Posterior vena cava (tissue), 2 donors: ENCODE data around the gene ADIPOR1. TPM values are rescaled to one million over a fixed set of nuclear protein-coding genes. Genes with fewer than 3 reads are reported as not detected.

Source experiments
- DNase-seq: peaks from one replicate; pipeline ENCODE4 v3.0.0-alpha.2; 2020; ENCODE audit warnings: low spot score
- intact Hi-C, 2 donors: fragments of 100-400 bp; cut with DNase I; formaldehyde crosslinking; loops; one replicate each; pipeline versions ENCODE4 v1.14.1 to v1.14.2; 2022 to 2023
- total RNA-seq, 2 donors: library from RNA; stranded (reverse); fragmentation: NEBNext Ultra II Directional; extraction: Animal tissue kit (Norgen Biotek cat#: 25700); gene quantifications; one replicate each; pipeline ENCODE4 v1.2.1, GENCODE V29; 2021
- donor health status: DM: yes; HTN: yes; CAD: no.
- donor health status: DM: yes; HTN: yes; CAD: no.

The ADIPOR1 gene
- total RNA-seq, 2 donors from 2014 or later, result 53.4 to 62.5 TPM

DNA sequence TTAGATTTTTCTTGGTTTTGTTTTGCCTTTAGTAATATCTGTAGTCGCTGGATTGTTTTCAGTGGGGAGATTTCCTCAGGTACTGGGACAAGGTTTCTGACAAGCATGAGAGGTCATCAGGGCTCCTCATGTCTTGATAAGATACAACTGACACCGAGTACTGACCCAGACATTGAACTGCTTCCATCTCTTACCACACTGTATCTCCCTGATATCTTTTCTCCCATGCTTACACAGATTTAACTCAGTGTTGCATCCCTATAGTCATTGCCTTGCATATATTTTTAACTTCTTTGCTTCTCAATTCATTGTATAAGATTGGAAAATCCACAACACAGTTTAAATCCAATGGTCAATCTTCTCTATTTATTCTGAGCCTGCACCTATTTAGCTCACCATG lies 21.3 kb upstream of the ADIPOR1 start:
- DNase-seq, result no peak
- intact Hi-C loops, result no loop called here

GRCh38 chr1:202976633-202977032 lies 18.5 kb upstream of the ADIPOR1 start:
- DNase-seq, result no peak
- intact Hi-C loops, result no loop called here

GRCh38 chr1:202974856-202975255 lies 16.7 kb upstream of the ADIPOR1 start:
- intact Hi-C loops, result no loop called here
- DNase-seq, result no peak

DNA sequence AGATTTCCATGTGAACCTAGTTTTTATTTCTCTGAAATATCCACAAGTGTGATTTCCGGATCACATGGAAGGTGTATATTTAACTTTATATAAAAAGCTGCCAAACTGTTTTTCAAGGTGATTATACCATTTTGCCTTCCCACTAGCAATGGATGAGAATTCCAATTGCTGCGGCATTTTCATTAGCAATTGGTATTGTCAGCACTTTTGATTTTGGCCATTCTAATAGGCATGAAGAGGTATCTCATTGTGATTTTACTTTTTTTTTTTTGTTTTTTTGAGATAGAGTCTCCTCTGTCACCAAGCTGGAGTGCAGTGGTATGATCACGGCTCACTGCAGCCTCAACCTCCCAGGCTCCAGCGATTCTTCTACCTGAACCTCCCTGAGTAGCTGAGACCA lies 13.9 kb upstream of the ADIPOR1 start:
- DNase-seq, result no peak
- intact Hi-C loops, result no loop called here

GRCh38 chr1:202968895-202969295 lies 10.8 kb upstream of the ADIPOR1 start:
- DNase-seq, result no peak
- intact Hi-C loops, result loop anchor here in 1 of 2 donors (10.0 kb wide), 1 partner anchor 846 kb away; no protein-coding TSS in a partner anchor

GRCh38 chr1:202968351-202968750 lies 10.2 kb upstream of the ADIPOR1 start:
- intact Hi-C loops, result loop anchor here in 1 of 2 donors (10.0 kb wide), 1 partner anchor 846 kb away; no protein-coding TSS in a partner anchor
- DNase-seq, result no peak

DNA sequence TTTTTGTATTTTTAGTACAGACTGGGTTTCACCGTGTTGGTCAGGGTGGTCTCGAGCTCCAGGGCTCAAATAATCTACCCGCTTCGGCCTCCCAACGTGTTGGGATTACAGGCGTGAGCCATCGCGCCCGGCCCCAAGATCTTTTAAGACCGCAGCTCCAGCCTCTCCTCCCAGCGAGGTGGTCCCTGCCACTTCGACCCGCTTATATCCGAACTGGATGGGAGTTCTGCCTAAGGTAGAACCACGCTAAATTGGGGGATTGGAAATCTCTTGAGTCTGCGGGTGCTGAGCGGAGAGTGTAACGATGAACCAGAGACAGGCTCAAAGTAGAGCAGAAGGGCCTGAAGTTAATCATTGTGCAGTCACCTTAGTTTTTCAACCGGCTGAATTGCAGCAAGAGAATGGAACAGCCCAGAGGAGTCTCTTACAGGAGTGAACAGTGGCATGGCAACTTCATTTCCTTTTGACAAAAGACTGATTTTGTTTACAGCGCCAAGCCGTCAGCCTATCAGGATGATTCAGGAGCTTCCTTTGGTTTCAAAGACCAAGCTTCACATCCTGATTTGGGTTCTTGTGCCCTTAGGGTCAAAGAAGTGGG lies 9.7 kb upstream of the ADIPOR1 start:
- intact Hi-C loops, result loop anchor here in 1 of 2 donors (10.0 kb wide), 1 partner anchor 847 kb away; no protein-coding TSS in a partner anchor
- DNase-seq, result no peak

- DNase-seq, result no peak
- intact Hi-C loops, result loop anchor here in 1 of 2 donors (10.0 kb wide), 1 partner anchor 849 kb away; no protein-coding TSS in a partner anchor
These were observed 8.1 kb upstream of the ADIPOR1 start for GRCh38 chr1:202966006-202966898.

GRCh38 chr1:202965422-202965821 lies 7.3 kb upstream of the ADIPOR1 start:
- intact Hi-C loops, result loop anchor here in 1 of 2 donors (10.0 kb wide), 1 partner anchor 849 kb away; no protein-coding TSS in a partner anchor
- no peak for DNase-seq

DNA sequence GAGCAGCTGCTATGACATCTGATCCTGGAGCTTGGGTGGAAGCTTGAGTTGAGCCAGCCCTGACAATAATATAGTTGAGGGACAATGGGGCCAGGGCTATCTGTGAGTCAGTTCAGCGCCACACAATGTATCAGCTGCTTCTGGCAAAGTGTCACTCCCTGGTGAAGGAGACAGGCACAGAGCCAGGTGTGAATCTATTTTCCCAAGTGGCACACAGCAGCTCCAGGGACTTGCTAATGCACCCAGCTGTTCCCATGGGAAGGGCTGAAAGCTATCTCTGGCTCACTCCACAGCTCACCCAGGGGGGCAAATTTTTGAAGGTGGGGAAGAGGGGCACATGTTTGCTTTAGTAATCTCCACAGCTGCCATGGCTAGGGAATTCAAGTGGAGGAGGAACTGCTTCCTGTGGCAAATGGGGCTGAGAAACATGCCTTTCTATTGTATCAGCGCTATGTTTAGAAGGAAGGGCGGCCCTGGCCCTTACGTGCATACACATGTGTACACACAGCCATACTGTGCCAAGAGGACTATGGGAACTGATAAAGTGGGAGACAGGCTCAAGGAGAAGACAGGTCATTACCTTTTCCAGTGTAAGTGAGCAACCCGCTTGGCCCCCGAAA lies 6.8 kb upstream of the ADIPOR1 start:
- no peak for DNase-seq
- intact Hi-C loops, result loop anchor here in 1 of 2 donors (10.0 kb wide), 1 partner anchor 850 kb away; no protein-coding TSS in a partner anchor

DNA sequence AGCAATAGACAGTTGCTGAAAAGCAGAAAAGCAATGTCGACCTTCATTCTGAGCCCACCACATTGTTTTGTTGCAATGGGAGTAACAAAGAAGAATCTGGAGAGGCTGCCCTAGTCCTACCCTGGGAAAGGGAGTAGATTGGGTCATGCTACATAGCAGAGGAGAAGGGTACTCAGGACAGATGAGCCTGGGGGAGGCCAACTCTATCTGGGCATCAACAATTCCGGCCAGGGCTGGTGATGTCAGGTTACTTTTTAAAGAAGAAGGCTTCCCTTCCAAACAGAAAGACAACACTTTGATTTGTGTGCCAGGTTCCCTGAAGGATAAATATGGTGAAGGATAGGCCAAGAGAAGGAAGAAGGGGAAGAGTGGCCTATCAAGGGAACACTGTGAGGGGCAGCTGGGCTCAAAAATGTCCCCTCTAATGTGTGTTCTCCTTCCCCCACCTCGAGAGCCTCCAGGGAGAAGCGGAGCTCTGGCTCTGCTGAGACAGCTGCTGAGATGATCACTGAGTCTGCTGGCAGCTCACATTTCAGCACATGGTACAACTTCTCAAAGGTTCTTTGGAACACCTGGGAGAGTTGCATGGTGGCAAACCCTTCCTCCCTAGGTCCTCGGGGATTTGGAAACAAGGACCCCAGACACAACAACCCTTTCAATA lies 3.2 kb upstream of the ADIPOR1 start:
- intact Hi-C loops, result loop anchor here in 1 of 2 donors (10.0 kb wide), 1 partner anchor 853 kb away; no protein-coding TSS in a partner anchor
- DNase-seq, result no peak

- intact Hi-C loops, result no loop called here
- no peak for DNase-seq
These were observed 1.1 kb upstream of the ADIPOR1 start for GRCh38 chr1:202959276-202959620.

- intact Hi-C loops, result no loop called here
- DNase-seq, result no peak
These were observed 598 bp upstream of the ADIPOR1 start for GRCh38 chr1:202958544-202959275.

- intact Hi-C loops, result no loop called here
- DNase-seq, result no peak
These were observed 1.1 kb downstream of the ADIPOR1 start for GRCh38 chr1:202956969-202957368.

DNA sequence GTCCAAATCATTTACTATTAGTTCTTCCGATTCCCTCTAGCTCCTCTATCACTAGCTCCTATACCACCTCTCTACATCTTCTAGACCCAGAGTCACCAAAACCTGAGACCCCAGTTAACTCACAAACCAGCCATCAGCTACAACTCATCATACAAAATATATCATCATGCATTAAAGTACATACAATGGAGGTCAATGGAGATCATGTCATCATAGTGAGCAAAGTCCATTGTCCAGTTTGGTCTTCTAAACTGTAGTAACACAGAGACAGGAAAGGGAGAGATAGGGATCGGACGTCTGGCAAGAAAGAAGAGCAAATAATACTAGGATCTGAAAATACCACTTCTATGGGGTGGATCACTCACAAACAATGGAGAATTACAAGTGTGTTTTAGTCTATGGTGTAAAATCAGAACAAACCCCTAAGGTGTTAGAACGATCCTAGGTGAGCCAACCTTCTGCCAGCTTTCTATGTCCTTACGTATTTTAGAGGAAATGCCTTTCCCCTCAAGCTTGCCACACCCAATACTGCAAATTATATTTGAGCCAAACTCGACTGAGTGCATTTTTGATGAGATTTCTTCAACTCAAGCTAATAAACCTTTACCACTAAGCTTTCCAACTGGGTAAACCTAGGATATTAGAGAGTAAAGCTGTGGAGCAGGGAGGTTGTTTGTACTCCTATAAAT lies 3.9 kb downstream of the ADIPOR1 start:
- no peak for DNase-seq
- intact Hi-C loops, result no loop called here

GRCh38 chr1:202953392-202953791 lies 4.7 kb downstream of the ADIPOR1 start:
- intact Hi-C loops, result no loop called here
- no peak for DNase-seq

GRCh38 chr1:202952818-202953217 lies 5.3 kb downstream of the ADIPOR1 start:
- intact Hi-C loops, result no loop called here
- no peak for DNase-seq

- DNase-seq, result no peak
- intact Hi-C loops, result no loop called here
These were observed 6.0 kb downstream of the ADIPOR1 start for GRCh38 chr1:202952099-202952498.
